ENCODE data around the gene EIF4G2.
A peak's percentile ranks its signal among the peaks of the same experiment; 100 is the strongest.

GRCh38 chr11:10792385-10793068 lies 16.2 kb downstream of the EIF4G2 start:
- TF ChIP-seq CTCF (IDR thresholded peaks at IDR 0.05; ENCODE audit: control extremely low read depth in 1 of 3, insufficient read depth in 1 of 3, low read depth in 1 of 3, low read length in 3 of 3) (peak; percentile 98 to 99 (median 98)), SIRT6 (IDR thresholded peaks at IDR 0.05; ENCODE audit: low read length) (no peak), BRCA1 (IDR thresholded peaks at IDR 0.05; ENCODE audit: low read depth, low read length) (no peak), KDM1A (IDR thresholded peaks at IDR 0.05; ENCODE audit: borderline replicate concordance, low read length) (no peak), POLR2AphosphoS5 (IDR thresholded peaks at IDR 0.05; ENCODE audit: low read depth, low read length) (no peak), MAFK (IDR thresholded peaks at IDR 0.05; ENCODE audit: low read depth, low read length) (no peak), CHD2 (IDR thresholded peaks at IDR 0.05; ENCODE audit: low read length) (0 out of 2 replicates have a peak, but pooled peaks have one; percentile 27), EP300 (IDR thresholded peaks at IDR 0.05; ENCODE audit: borderline replicate concordance in 1 of 2, low read depth in 2 of 2, low read length in 2 of 2) (no peak), GABPA (IDR thresholded peaks at IDR 0.05; ENCODE audit: borderline replicate concordance, insufficient read depth, low read length) (peak; percentile 52; the same call in 1 of the 2 replicates), SAP30 (IDR thresholded peaks at IDR 0.05; ENCODE audit: insufficient read depth, insufficient replicate concordance, low read length) (no peak)

All from H1 (cell line).